Camera-type eye (tissue), 1 donor: Measurements from ENCODE around the gene CCDC63. TPM values are rescaled to one million over a fixed set of nuclear protein-coding genes. Genes with fewer than 3 reads are reported as not detected.

Experiments used
- total RNA-seq: library from RNA; depleted of rRNA; stranded (reverse); fragments of >200 nt; gene quantifications from one replicate; pipeline ENCODE4 v1.2.3, GENCODE V29; 2014

CCDC63 gene
- not detected for total RNA-seq

GRCh38 chr12:110846615-110847566 is at the start of gene CCDC63:
Gene CCDC63, plus strand, starts transcription at chr12:110846987. Its CDS starts 5,968 bp downstream, at chr12:110852955.

DNA sequence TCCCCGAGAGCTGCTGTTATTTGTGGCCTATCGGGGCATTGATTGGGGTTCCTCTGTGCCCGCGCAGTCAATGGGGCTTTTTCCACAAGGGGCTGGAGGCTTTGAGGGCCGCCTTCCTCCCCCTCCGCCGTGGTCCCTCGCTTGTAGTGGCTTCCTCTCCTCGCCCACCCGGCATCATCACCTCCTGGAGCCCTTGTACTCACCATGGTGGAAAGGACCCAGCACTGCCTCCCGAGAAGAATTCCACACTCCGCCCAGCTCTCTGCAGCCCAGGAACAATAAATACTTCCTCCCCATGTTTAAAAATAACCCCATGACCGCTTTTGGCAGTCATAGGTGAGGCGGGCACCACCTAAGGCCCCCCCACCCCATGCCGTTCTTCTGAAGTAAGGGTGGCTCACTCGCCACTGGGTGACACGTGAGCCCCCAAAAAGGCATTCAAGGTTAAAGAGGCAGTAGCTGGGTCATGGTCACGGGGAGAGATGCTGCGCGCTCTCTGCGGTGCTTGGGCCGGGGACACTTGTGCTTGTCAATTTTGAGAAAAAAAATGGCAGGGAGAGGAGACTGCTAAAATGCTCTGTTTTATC is 73.6 kb downstream of the CCDC63 start, which contains the start of gene MYL2:
TSS of gene MYL2 (minus strand) at position 256 of the 587 bp plus-strand sequence. CDS start at position 206, 50 bp downstream.

Other genes starting within 250 kb of the CCDC63 start
- 49.9 TPM for gene TCTN1, start 232.9 kb upstream of the CCDC63 start, total RNA-seq
- 6.8 TPM for gene HVCN1, start 157.9 kb upstream of the CCDC63 start, total RNA-seq
- 220 TPM for gene PPP1CC, start 104.1 kb upstream of the CCDC63 start, total RNA-seq
- 16.3 TPM for gene MYL2, start 73.6 kb downstream of the CCDC63 start, total RNA-seq
- gene CUX2, start 187.2 kb downstream of the CCDC63 start, total RNA-seq: 16.3 TPM